Panc1 (cell line): ENCODE results near the gene AIRE.
"Not testable (repeated sequence)": the region's sequence is repeated elsewhere in the genome, so short reads cannot be mapped to it uniquely, and the experiment has no call there.

ENCODE experiments used
- CTCF ChIP-seq: fragments of 450-650 bp; IDR thresholded peaks from 2 replicates; pipeline ENCODE4 v1.5.1; 2017; ENCODE audit warnings: mild to moderate bottlenecking
- REST ChIP-seq, 2 experiments: IDR thresholded peaks; 2 replicates each; pipeline ENCODE4 v1.6.1; 2011 to 2012; ENCODE audit warnings: low read depth in 2 of 2, control low read depth in 1 of 2, low read length in 1 of 2, mild to moderate bottlenecking in 1 of 2, moderate library complexity in 1 of 2; ENCODE audit not compliant: insufficient read depth in 1 of 2

- TF ChIP-seq REST (IDR thresholded peaks at IDR 0.05; ENCODE audit: insufficient read depth in 1 of 2, low read depth in 2 of 2, low read length in 1 of 2); CTCF: not testable (repeated sequence)
Measured at GRCh38 chr21:44240353-44240752, 45.3 kb upstream of the AIRE start.
